Esophagus muscularis mucosa (tissue), 4 donors: ENCODE data around the gene ARL13B.

Experiments used
- EP300 ChIP-seq: sonication (generic); formaldehyde crosslinking; IDR thresholded peaks from one replicate; pipeline ENCODE4 v1.6.1; 2017; ENCODE audit warnings: antibody characterized with exemption
- POLR2A ChIP-seq: fragments of 450-650 bp; IDR thresholded peaks from one replicate; pipeline ENCODE4 v1.6.1; 2017; ENCODE audit warnings: antibody characterized with exemption, moderate library complexity, mild to moderate bottlenecking, low read depth
- POLR2AphosphoS5 ChIP-seq, 2 donors: sonication (generic); formaldehyde crosslinking; IDR thresholded peaks; one replicate each; pipeline ENCODE4 v1.6.1; 2017; ENCODE audit warnings: antibody characterized with exemption in 2 of 2
- TF ChIP-seq, protein P1 (sequence below), 3 experiments: fragments of 200-600 bp in 2 of 3; fragments of 450-650 bp in 1 of 3; sonication (generic) in 2 of 3; IDR thresholded peaks; one replicate each; pipeline ENCODE4 v1.5.1; 2017 to 2019; ENCODE audit warnings: antibody characterized with exemption in 3 of 3, mild to moderate bottlenecking in 2 of 3, moderate library complexity in 1 of 3

DNA sequence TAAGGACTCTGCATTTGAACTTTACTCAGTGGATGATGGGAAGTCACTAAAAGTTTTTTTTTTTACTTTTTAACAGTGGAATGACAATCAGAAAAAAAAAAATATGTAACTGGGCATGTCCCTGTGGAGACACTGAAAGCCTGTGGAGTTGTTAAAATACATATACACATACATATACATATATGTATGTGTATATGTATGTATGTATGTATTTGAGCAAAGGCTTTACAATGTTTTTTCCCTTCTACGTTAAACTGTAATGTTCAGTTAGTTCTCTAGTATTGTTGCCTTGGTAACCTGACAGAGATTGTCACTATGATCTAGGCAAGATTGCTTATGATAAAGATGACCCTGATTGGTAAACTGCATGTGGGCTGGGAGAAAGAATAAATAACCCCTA is 113.2 kb downstream of the ARL13B start:
- no peak for TF ChIP-seq POLR2A
- TF ChIP-seq, protein P1, sequence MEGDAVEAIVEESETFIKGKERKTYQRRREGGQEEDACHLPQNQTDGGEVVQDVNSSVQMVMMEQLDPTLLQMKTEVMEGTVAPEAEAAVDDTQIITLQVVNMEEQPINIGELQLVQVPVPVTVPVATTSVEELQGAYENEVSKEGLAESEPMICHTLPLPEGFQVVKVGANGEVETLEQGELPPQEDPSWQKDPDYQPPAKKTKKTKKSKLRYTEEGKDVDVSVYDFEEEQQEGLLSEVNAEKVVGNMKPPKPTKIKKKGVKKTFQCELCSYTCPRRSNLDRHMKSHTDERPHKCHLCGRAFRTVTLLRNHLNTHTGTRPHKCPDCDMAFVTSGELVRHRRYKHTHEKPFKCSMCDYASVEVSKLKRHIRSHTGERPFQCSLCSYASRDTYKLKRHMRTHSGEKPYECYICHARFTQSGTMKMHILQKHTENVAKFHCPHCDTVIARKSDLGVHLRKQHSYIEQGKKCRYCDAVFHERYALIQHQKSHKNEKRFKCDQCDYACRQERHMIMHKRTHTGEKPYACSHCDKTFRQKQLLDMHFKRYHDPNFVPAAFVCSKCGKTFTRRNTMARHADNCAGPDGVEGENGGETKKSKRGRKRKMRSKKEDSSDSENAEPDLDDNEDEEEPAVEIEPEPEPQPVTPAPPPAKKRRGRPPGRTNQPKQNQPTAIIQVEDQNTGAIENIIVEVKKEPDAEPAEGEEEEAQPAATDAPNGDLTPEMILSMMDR (IDR thresholded peaks at IDR 0.05) = no peak
- no peak for TF ChIP-seq POLR2AphosphoS5 (IDR thresholded peaks at IDR 0.05)
- no peak for TF ChIP-seq EP300
